Neural cell (in vitro differentiated cells): ENCODE results near the gene C1orf21. TPM values are rescaled to one million over a fixed set of nuclear protein-coding genes. Genes with fewer than 3 reads are reported as not detected.

Source experiments
- H2AFZ ChIP-seq: fragments of 200-600, 300-800 bp; sonication (generic), shearing (Covaris generic); 2 replicates; pipeline ENCODE4 v1.6.0; 2014; ENCODE audit warnings: low read depth, mild to moderate bottlenecking, antibody characterized with exemption, low read length, moderate library complexity
- H3F3A ChIP-seq: fragments of 200-600 bp; shearing (Covaris generic); 2 replicates; pipeline ENCODE4 v1.6.1; 2016; ENCODE audit warnings: mild to moderate bottlenecking, moderate library complexity, mixed read lengths, antibody characterized with exemption, low read length; ENCODE audit not compliant: insufficient read depth, poor library complexity, severe bottlenecking
- H3K27ac ChIP-seq: fragments of 200-600, 300-800 bp; sonication (generic), shearing (Covaris generic); 2 replicates; pipeline ENCODE4 v1.5.1; 2014; ENCODE audit warnings: mild to moderate bottlenecking, low read length, moderate library complexity
- H3K27me3 ChIP-seq: fragments of 300-800, 200-600 bp; sonication (generic), shearing (Covaris generic); 2 replicates; pipeline ENCODE4 v1.6.0; 2014; ENCODE audit warnings: mild to moderate bottlenecking, low read depth, low read length, moderate library complexity; ENCODE audit not compliant: insufficient read depth
- H3K36me3 ChIP-seq: fragments of 300-800, 200-600 bp; sonication (generic), shearing (Covaris generic); 2 replicates; pipeline ENCODE4 v1.5.1; 2014; ENCODE audit warnings: mild to moderate bottlenecking, antibody characterized with exemption, low read length, moderate library complexity; ENCODE audit not compliant: insufficient read depth
- H3K4me2 ChIP-seq: fragments of 300-800, 200-600 bp; sonication (generic), shearing (Covaris generic); 2 replicates; pipeline ENCODE4 v1.6.0; 2014; ENCODE audit warnings: mild to moderate bottlenecking, low read length
- H3K4me3 ChIP-seq: fragments of 300-800, 200-600 bp; sonication (generic), shearing (Covaris generic); 2 replicates; pipeline ENCODE4 v1.5.1; 2014; ENCODE audit warnings: mild to moderate bottlenecking, low read length, moderate library complexity
- H3K79me2 ChIP-seq: fragments of 200-600 bp; shearing (Covaris generic); replicated peaks from 2 replicates; pipeline ENCODE4 v1.6.0; 2014; ENCODE audit warnings: mild to moderate bottlenecking, low read length, moderate library complexity; ENCODE audit not compliant: insufficient read depth
- H3K9ac ChIP-seq: fragments of 300-800, 200-600 bp; sonication (generic), shearing (Covaris generic); 2 replicates; pipeline ENCODE4 v1.6.1; 2016; ENCODE audit warnings: mild to moderate bottlenecking, low read length, mixed read lengths
- H3K9me2 ChIP-seq: fragments of 200-600 bp; shearing (Covaris generic); 2 replicates; pipeline ENCODE4 v1.6.1; 2016; ENCODE audit warnings: mild to moderate bottlenecking, low read length, mixed read lengths; ENCODE audit not compliant: insufficient read depth
- H3K9me3 ChIP-seq: fragments of 200-600, 300-800 bp; sonication (generic), shearing (Covaris generic); 2 replicates; pipeline ENCODE4 v1.6.1; 2016; ENCODE audit warnings: mild to moderate bottlenecking, mixed run types, low read length, moderate library complexity, mixed read lengths
- H4K20me1 ChIP-seq: fragments of 200-600 bp; shearing (Covaris generic); 2 replicates; pipeline ENCODE4 v1.6.1; 2016; ENCODE audit warnings: mild to moderate bottlenecking, mixed run types; ENCODE audit not compliant: insufficient read depth
- EP300 ChIP-seq: fragments of 450-650 bp; conservative IDR thresholded peaks from 2 replicates; pipeline ENCODE4 v1.6.1; 2014; ENCODE audit warnings: antibody characterized with exemption, mild to moderate bottlenecking, moderate library complexity; ENCODE audit not compliant: poor library complexity, severe bottlenecking
- EZH2 ChIP-seq: fragments of 200-600, 300-800 bp; shearing (Covaris generic), sonication (generic); IDR thresholded peaks from 2 replicates; pipeline ENCODE4 v1.6.1; 2014; ENCODE audit warnings: antibody characterized with exemption, low read length, borderline replicate concordance, mild to moderate bottlenecking; ENCODE audit not compliant: insufficient read depth, poor library complexity, severe bottlenecking
- MXI1 ChIP-seq: fragments of 450-650 bp; conservative IDR thresholded peaks from 2 replicates; pipeline ENCODE4 v1.6.1; 2014; ENCODE audit warnings: antibody characterized with exemption, mild to moderate bottlenecking; ENCODE audit not compliant: poor library complexity, severe bottlenecking
- POLR2AphosphoS5 ChIP-seq: IDR thresholded peaks from 2 replicates; pipeline ENCODE4 v1.6.1; 2012
- RAD21 ChIP-seq: fragments of 450-650 bp; conservative IDR thresholded peaks from 2 replicates; pipeline ENCODE4 v1.6.1; 2014; ENCODE audit warnings: antibody characterized with exemption, mild to moderate bottlenecking, moderate library complexity
- SMC3 ChIP-seq: fragments of 450-650 bp; conservative IDR thresholded peaks from 2 replicates; pipeline ENCODE4 v1.6.1; 2014; ENCODE audit warnings: antibody characterized with exemption, mild to moderate bottlenecking, moderate library complexity; ENCODE audit not compliant: poor library complexity
- TAF1 ChIP-seq: IDR thresholded peaks from 2 replicates; pipeline ENCODE4 v1.6.1; 2012; ENCODE audit warnings: low read depth
- polyA plus RNA-seq: library from polyadenylated mRNA; depleted of rRNA; stranded (reverse); fragments of >200 nt; gene quantifications from 2 replicates; pipeline ENCODE4 v1.2.3, GENCODE V29; 2014
- TF ChIP-seq, protein P1 (sequence below): fragments of 450-650 bp; IDR thresholded peaks from 2 replicates; pipeline ENCODE4 v1.5.1; 2014; ENCODE audit warnings: antibody characterized with exemption, mild to moderate bottlenecking, moderate library complexity; ENCODE audit not compliant: poor library complexity, severe bottlenecking
- TF ChIP-seq, protein P2 (sequence below): IDR thresholded peaks from 2 replicates; pipeline ENCODE4 v1.6.1; 2012; ENCODE audit warnings: borderline replicate concordance

Gene C1orf21
- polyA plus RNA-seq, 1 donor from 2014 or later, result 21.1 TPM

DNA sequence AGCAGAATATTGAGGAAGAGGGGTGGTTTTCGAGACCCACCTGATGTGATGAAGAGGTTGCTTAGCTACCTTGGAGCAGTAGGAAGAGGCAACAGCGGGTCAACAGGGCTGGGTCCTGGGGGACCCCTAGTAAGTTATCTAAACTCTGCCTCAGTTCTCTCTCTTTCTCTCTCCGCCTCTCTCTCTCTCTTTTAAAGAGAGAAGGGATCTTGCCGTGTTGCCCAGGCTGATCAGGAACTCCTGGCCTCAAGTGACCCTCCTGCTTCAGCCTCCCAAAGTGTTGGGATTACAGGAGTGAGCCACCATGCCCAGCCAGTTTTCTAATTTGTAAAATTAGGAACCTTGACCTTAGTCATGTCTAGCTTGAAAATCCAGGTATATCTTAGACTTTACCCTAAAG lies 77.9 kb downstream of the C1orf21 start:
- H3K4me2 ChIP-seq, result no peak overlapping the region
- H3K27ac ChIP-seq, result no peak overlapping the region
- H3K9ac ChIP-seq, result no peak overlapping the region
- no peaks in the 10 kb centered on the region for H4K20me1 ChIP-seq
- no peaks in the 10 kb centered on the region for H3K9me2 ChIP-seq
- H3K27me3 ChIP-seq, result no peaks in the 10 kb centered on the region
- H3K4me3 ChIP-seq, result no peak overlapping the region
- H3K9me3 ChIP-seq, result no peaks in the 10 kb centered on the region
- no peak for TF ChIP-seq POLR2AphosphoS5
- TF ChIP-seq, protein P1, sequence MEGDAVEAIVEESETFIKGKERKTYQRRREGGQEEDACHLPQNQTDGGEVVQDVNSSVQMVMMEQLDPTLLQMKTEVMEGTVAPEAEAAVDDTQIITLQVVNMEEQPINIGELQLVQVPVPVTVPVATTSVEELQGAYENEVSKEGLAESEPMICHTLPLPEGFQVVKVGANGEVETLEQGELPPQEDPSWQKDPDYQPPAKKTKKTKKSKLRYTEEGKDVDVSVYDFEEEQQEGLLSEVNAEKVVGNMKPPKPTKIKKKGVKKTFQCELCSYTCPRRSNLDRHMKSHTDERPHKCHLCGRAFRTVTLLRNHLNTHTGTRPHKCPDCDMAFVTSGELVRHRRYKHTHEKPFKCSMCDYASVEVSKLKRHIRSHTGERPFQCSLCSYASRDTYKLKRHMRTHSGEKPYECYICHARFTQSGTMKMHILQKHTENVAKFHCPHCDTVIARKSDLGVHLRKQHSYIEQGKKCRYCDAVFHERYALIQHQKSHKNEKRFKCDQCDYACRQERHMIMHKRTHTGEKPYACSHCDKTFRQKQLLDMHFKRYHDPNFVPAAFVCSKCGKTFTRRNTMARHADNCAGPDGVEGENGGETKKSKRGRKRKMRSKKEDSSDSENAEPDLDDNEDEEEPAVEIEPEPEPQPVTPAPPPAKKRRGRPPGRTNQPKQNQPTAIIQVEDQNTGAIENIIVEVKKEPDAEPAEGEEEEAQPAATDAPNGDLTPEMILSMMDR, result no peak
- TF ChIP-seq, protein P2, sequence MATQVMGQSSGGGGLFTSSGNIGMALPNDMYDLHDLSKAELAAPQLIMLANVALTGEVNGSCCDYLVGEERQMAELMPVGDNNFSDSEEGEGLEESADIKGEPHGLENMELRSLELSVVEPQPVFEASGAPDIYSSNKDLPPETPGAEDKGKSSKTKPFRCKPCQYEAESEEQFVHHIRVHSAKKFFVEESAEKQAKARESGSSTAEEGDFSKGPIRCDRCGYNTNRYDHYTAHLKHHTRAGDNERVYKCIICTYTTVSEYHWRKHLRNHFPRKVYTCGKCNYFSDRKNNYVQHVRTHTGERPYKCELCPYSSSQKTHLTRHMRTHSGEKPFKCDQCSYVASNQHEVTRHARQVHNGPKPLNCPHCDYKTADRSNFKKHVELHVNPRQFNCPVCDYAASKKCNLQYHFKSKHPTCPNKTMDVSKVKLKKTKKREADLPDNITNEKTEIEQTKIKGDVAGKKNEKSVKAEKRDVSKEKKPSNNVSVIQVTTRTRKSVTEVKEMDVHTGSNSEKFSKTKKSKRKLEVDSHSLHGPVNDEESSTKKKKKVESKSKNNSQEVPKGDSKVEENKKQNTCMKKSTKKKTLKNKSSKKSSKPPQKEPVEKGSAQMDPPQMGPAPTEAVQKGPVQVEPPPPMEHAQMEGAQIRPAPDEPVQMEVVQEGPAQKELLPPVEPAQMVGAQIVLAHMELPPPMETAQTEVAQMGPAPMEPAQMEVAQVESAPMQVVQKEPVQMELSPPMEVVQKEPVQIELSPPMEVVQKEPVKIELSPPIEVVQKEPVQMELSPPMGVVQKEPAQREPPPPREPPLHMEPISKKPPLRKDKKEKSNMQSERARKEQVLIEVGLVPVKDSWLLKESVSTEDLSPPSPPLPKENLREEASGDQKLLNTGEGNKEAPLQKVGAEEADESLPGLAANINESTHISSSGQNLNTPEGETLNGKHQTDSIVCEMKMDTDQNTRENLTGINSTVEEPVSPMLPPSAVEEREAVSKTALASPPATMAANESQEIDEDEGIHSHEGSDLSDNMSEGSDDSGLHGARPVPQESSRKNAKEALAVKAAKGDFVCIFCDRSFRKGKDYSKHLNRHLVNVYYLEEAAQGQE, result no peak
- TF ChIP-seq RAD21, result no peak
- no peak for TF ChIP-seq EP300
- TF ChIP-seq TAF1, result no peak
- no peak for TF ChIP-seq EZH2
- no peak for TF ChIP-seq SMC3
- TF ChIP-seq MXI1, result no peak
- no peaks in the 10 kb centered on the region for H3F3A ChIP-seq
- H2AFZ ChIP-seq, result no peak overlapping the region
- no peaks in the 10 kb centered on the region for H3K36me3 ChIP-seq
- no peaks in the 10 kb centered on the region for H3K79me2 ChIP-seq

DNA sequence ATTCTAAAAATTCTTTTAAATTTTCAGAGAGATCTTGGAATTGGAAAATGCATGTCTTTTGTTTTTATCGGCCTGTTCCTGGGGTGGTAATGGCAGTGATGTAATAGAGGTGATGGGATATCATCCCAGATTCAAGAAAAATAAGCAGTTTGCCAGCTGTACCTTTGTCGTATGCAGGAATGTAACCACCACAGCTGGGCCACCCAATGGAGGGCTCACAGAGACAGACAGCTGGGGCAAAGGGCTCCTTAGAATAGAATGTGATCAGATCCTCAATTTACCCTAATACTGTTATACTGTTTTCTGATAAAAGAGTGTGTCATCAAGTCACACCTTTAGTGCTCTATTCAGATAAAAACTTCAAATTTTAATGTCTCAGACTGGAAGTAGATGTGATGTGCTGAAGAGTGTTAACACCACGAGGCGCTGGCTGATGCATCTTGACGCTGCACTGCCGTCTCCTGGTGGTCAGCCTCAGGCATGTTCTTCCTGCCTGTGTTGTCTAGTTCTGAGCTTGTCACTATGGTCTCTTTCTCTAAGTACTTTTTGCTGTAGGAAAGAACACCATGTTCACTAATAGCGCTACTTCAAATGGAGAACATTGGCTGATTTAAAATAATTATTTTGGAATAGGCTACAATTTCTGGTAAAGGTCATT lies 78.8 kb downstream of the C1orf21 start:
- TF ChIP-seq EZH2 (no peak), RAD21 (no peak), POLR2AphosphoS5 (no peak), EP300 (no peak), SMC3 (no peak)
- Histone ChIP-seq H3K9ac (no peak overlapping the region), H3K79me2 (no peaks in the 10 kb centered on the region)

More for the DNA sequence above, 78.8 kb downstream of the C1orf21 start:
- Histone ChIP-seq H3F3A (no peaks in the 10 kb centered on the region), H4K20me1 (no peaks in the 10 kb centered on the region), H3K36me3 (no peaks in the 10 kb centered on the region), H3K27me3 (no peaks in the 10 kb centered on the region), H2AFZ (no peak overlapping the region), H3K9me2 (no peaks in the 10 kb centered on the region), H3K27ac (no peak overlapping the region), H3K4me2 (no peak overlapping the region), H3K9me3 (no peaks in the 10 kb centered on the region), H3K4me3 (no peak overlapping the region)
